IMR-90 (cell line): ENCODE data around the gene THOC6.

Experiments
- CEBPB ChIP-seq: IDR thresholded peaks from 2 replicates; pipeline ENCODE4 v1.6.1; 2012; ENCODE audit warnings: low read depth, low read length, improper control_type of control experiment
- CHD1 ChIP-seq: IDR thresholded peaks from 2 replicates; pipeline ENCODE4 v1.6.1; 2012; ENCODE audit warnings: low read depth, low read length, improper control_type of control experiment
- MAFK ChIP-seq: IDR thresholded peaks from 2 replicates; pipeline ENCODE4 v1.6.1; 2012; ENCODE audit warnings: low read depth, low read length, improper control_type of control experiment
- MXI1 ChIP-seq: IDR thresholded peaks from 2 replicates; pipeline ENCODE4 v1.6.1; 2012; ENCODE audit warnings: low read depth, mild to moderate bottlenecking, low read length, moderate library complexity, borderline replicate concordance
- RFX5 ChIP-seq: IDR thresholded peaks from 2 replicates; pipeline ENCODE4 v1.8.0; 2012; ENCODE audit warnings: low read depth, mild to moderate bottlenecking, low read length, moderate library complexity
- TF ChIP-seq, protein P1 (sequence below): conservative IDR thresholded peaks from 2 replicates; pipeline ENCODE4 v1.5.1; 2012; ENCODE audit warnings: mild to moderate bottlenecking, low read depth, low read length, improper control_type of control experiment
- TF ChIP-seq, protein P2 (sequence below): fragments of 150-350 bp; IDR thresholded peaks from 2 replicates; pipeline ENCODE4 v1.6.1; 2017; ENCODE audit warnings: mild to moderate bottlenecking, antibody characterized with exemption, low read length, low read depth

DNA sequence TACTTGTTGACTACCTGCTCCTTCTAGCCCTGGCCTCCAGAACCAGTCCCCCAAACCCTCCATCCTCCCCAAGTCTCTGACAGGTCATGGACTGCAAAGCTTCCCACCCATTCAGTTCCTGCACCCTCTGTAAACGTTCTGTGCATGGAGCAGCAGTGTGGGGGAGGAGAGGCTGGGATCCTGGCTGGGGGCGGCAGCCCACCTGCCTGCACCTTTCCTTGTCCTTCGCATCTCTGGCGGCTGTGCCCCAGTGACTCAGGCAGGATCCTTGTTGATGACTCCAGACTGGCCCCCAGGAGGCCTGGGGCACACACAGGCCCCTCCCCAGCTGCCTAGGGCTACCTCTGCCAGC, 42.0 kb upstream of the THOC6 start:
- TF ChIP-seq, protein P1, sequence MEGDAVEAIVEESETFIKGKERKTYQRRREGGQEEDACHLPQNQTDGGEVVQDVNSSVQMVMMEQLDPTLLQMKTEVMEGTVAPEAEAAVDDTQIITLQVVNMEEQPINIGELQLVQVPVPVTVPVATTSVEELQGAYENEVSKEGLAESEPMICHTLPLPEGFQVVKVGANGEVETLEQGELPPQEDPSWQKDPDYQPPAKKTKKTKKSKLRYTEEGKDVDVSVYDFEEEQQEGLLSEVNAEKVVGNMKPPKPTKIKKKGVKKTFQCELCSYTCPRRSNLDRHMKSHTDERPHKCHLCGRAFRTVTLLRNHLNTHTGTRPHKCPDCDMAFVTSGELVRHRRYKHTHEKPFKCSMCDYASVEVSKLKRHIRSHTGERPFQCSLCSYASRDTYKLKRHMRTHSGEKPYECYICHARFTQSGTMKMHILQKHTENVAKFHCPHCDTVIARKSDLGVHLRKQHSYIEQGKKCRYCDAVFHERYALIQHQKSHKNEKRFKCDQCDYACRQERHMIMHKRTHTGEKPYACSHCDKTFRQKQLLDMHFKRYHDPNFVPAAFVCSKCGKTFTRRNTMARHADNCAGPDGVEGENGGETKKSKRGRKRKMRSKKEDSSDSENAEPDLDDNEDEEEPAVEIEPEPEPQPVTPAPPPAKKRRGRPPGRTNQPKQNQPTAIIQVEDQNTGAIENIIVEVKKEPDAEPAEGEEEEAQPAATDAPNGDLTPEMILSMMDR, result no peak
- TF ChIP-seq, protein P2, sequence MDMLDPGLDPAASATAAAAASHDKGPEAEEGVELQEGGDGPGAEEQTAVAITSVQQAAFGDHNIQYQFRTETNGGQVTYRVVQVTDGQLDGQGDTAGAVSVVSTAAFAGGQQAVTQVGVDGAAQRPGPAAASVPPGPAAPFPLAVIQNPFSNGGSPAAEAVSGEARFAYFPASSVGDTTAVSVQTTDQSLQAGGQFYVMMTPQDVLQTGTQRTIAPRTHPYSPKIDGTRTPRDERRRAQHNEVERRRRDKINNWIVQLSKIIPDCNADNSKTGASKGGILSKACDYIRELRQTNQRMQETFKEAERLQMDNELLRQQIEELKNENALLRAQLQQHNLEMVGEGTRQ, result no peak
- TF ChIP-seq MAFK (no peak), RFX5 (no peak), CHD1 (no peak), MXI1 (no peak), CEBPB (no peak)
